Measurements from ENCODE around the gene USP3.

Gene USP3, protein sequence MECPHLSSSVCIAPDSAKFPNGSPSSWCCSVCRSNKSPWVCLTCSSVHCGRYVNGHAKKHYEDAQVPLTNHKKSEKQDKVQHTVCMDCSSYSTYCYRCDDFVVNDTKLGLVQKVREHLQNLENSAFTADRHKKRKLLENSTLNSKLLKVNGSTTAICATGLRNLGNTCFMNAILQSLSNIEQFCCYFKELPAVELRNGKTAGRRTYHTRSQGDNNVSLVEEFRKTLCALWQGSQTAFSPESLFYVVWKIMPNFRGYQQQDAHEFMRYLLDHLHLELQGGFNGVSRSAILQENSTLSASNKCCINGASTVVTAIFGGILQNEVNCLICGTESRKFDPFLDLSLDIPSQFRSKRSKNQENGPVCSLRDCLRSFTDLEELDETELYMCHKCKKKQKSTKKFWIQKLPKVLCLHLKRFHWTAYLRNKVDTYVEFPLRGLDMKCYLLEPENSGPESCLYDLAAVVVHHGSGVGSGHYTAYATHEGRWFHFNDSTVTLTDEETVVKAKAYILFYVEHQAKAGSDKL

DNA sequence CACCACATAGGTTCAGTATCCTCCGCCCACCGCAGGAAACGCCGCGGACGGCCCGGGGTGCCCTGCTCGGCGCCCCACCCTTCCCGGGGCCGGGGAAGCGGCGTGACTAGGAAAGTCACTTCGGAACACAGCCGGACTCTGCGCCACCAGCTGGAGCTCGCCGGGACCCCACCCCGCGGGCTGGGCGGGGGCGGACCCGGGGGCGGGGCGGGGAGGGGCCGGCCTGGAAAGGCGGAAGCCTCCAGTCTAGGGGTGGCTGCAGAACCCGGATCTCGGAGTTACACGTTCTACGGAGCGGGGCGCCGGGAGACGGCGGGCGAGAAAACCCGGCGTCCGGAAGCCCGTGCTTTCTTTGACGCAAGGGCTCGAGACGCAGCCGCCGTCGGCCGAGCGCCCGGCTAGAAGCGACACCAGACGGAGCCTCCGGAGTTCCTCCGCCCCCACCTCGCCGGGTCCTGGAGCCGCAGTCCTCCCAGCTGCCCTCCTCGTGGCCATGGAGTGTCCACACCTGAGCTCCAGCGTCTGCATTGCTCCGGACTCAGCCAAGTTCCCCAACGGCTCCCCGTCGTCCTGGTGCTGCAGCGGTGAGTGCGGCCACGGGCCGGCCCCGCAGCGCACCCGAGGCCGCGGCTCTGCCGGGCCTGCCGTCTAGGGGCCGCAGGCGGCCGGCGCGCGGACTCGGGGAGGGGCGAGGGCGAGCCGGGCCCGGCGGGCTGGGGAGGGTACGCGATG lies at the start of gene USP3:
Gene USP3, plus strand, starts transcription at position 347 of the 732 bp plus-strand sequence. Its CDS starts 147 bp downstream, at position 494.
- peak; percentile 92 for DNase-seq

DNA sequence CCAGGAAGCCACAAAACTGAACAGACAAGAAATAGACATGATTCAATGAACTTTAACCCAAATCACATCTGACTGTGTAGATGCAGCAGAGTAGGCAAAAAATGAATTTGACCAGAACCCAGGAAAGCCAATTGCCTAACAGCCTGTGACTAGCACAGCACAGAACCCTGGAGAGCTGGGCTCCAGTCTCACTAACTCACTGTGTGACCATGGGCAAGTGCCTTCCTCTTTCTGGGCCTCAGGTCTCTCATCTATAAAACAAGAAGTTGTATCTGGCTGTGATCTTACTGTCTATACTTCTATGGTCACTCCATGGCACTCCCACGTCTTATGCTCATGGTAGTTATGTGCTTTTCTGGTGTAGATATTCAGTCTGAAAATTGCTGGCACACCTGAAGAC lies 48.1 kb upstream of the USP3 start:
- no peak for DNase-seq

DNA sequence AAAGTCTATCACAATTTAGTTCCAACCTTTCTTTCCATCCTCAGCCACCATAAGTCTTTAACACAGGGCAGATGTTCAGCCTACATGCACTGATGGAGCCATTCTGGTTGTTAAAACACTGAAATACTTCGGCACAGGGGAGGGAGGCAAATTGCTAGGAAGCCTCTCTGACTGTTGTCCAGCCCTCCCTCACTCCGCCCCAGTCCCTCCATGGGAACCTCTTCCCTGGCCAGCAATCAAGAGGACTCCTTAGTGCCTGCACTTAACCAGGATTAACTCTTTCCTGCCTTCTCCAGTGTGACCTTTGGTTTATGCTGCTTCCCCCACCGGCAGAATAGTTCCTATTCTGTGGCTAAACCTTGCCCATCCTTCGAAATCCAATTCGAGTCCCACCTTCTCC lies 47.0 kb upstream of the USP3 start:
- no peak for DNase-seq

DNA sequence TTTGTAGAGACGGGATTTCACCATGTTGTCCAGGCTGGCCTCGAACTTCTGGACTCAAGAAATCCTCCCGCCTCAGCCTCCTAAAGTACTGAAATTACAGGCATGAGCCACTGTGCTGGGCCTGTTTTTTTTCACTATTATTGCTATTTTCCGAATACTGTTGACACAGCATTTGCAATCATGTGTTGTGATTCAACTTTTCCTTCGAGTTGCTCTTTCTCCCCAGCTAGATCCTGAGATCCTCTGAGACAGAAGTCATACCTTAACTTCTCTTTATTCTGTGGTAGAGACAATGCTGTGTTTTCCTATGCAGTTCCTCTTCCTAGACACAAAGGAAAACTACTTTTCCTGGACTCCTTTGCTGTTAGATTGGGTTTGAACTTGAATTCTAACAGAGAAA lies 46.4 kb upstream of the USP3 start:
- DNase-seq: no peak

DNA sequence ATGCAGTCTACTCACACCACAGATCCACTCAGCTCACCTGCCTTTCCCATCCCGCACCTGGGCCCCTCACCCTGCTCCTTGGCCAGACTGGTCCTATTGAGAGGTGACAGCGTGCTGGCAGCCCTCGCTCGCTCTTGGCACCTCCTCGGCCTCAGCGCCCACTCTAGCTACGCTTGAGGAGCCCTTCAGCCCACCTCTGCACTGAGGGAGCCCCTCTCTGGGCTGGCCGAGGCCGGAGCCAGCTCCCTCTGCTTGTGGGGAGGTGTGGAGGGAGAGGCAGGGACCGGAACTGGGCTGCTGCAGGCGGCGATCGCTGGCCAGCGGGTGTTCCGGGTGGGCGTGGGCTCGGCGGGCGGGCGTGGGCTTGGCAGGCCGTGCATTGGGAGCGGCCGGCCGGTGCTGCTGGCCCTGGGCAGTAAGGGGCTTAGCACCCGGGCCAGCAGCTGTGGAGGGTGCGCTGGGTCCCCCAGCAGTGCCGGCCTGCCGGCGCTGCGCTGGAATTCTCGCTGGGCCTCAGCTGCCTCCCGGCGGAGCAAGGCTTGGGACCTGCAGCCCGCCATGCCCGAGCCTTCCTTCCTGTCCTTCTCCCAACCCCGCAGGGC lies 45.5 kb upstream of the USP3 start:
- DNase-seq: no peak

DNA sequence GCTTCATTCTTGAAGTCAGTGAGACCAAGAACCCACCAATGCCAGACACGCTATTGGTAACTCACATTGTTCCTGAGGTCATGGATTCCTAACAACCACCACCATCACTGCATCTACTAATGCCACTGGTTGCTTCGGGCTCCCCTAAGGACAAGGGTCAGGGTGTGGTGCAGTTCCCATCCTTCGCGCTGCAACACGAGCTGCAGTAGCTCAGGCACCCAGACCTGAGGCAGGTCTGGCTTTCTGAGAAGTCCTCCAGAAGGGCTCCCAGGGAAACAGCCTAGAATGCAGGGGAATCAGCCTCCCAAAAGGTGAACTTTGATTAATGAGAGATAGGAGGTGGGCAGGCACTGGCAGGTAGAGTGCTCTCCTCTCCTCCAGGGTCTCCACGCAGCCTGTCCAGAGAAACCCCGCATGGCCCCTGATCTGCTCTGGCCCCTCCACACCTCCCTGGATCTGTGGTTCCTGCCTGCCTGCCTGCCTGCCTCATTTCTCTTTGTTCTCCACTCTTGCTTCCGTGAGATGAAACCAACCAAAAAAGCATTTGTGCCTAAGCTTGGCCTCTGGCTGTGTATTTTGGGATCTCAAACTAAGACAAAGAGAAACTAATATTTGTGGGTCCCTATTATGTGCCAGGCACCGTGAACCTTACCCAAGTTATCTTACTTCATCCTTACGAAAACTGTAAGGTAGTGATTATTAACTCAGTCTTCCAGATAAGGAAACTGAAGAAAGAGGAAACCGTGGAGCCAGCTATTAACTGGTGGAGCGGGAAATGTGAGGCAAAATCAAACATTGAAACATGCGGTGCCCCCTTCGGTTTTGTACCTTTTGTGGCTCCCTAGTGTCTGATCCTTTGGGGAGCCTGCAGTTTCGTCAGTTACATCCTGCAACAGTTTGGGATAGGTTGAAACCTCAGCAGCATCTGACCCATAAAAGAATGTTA lies 43.9 kb upstream of the USP3 start:
- DNase-seq: no peak

DNA sequence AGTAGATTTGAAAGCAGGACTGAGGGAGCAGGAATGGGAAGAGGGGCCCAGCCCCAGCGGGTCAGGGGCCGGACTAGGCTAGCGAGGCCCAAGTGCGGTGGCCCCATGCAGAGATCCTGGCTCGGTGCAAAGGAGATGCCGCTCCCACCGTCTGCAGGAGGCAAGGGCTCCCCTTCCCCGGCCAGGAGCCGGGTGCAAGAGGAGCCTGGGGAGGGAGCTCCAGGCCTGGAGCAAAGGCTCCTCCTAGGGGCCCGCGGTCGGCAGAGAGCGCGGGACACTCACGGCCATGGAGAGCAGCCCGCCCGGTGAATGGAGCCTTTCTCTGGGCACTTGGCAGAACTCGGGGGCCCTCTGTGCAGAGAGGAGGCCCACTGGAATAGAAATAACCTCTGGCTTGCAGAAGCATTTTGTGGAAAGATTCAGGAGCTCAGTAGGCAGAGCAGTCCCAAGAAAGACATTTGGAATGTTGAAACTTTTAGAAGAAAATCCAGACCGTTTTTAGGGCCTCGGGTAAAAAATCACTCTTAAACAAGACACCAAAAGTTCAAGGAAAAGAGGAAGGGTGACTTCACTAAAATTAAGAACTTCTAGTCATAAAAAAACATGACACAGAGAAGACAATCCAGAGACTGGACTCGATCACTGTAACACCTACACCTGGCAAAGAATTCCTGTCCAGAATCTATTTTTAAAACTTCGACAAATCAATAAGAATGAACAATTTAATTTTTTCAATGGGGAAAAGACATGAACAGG lies 43.0 kb upstream of the USP3 start:
- peak; percentile 72 for DNase-seq

DNA sequence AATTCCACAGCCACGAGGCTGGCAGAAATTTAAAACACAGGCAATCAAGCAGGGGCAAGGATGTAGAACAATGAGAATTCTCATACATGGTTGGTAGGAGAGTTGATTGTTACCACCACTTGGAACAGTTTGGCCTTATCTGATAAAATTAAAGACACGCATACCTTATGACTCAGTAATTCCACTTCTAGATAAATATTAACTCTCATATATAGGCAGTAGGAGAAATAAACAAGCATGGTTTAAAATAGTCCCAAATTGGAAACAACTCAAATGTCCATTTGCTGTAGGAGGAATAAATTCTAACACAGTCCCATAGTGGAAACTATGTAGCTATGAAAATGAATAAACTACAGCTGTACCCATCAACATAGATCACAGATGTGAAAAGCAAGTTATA lies 42.3 kb upstream of the USP3 start:
- no peak for DNase-seq

DNA sequence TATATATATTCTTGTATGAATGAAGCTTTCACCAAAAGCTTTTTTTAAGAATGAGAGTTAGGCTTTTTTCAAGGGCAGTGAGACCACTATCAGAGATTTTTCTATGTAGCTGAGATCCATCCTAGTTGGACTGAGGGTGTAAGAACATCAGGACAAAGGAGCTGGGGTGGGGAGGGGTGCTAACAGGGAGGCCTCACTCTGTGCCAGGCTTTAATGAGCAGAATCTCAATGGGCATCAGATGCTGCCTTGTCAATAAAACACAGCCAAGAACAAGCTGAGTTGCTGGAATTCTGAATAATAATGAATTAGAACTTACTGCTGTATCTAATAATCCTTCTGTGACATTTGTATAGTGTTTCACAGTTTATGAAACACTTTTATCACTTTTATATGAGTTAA lies 41.4 kb upstream of the USP3 start:
- no peak for DNase-seq

DNA sequence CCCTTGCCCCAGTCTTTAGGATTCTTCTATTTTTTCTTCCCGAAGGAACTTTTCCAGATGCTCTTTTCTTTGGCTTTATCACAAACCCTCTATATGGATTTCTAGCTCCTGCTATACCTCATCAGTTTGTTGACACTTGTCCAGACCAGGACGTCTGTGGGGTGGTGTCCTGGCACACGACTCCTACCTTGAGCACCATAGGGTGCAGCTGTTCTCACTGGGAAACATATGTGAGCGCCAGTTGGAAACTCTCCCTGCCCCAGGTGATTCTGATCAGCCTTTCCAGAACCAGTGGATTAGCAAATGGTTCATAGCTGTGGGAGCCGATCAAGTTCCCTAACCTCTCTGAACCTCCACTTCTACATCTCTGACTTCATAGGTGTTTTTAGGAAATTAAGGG lies 40.6 kb upstream of the USP3 start:
- DNase-seq: no peak

DNA sequence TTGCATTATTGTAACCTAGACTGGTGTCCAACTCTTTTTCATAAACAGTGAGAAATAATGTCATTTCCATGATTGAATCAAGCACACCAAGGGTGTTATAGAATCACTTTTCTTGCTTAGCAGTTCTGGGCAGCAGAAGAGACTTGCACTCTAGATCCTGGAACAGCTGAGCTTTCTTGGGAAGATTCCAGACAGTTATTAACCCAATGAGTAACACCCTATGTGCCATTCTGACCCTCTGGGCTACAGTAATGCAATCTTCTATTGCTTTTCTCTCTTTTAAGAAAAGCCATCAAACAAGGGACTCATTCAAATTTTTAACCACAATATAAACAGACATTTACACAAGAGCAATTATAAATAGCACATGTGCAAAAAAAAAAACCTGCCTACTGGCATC lies 39.3 kb upstream of the USP3 start:
- no peak for DNase-seq

DNA sequence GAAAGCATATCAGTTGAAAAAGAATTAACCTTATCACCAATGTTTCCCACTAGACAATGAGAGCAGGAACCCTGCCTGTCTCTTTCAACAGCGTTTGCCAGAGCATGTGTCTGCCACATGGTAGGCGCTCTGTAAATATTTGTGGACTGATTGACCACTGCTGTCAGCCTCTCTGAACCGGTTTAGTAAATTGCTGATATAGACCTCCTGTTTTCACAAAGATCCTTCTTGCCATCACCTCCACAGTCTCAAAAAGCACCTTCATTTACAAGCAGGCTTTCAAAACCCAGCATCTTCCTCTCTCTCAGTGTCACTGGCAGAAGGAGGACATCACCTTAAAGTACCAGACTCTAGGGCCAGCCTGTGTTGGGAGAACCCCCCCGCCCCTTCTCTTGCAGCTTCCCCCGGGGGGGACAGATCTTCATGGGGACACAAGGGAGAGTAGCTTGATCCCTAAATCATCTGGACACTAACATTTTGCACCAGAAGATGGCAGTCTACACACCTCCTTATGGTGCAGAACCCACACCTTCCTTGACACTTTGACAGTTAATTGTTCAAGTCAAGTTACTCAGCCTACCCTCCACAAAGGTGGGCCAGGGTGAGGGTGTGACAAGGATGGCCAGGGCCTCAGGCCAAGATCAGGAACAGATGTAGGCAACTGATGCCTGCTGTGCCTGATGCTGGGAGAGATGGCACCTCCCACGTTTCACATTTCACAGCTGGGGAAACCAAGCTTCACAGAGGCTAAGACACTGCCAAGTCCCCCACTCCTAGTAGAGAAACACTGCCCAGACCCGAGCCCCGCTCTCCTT lies 37.8 kb upstream of the USP3 start:
- DNase-seq: peak; percentile 59

DNA sequence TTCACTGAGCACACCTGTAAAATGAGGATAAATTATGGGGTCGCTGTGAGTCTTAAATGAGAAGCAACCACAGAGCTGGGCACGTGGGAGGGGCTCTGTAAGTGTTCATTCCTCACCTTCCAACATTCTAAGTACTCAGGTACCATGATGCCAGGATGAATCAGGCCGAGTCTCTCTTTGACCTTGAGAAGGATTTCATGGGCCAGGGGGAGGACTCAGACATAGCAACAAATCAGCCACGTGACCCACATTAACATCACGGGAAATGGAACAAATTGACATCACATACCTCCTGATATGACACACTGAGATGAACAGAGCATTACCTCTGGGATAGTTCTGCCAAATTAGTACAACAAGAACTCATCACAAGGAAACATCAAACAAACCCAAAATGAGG lies 35.2 kb upstream of the USP3 start:
- DNase-seq: no peak

DNA sequence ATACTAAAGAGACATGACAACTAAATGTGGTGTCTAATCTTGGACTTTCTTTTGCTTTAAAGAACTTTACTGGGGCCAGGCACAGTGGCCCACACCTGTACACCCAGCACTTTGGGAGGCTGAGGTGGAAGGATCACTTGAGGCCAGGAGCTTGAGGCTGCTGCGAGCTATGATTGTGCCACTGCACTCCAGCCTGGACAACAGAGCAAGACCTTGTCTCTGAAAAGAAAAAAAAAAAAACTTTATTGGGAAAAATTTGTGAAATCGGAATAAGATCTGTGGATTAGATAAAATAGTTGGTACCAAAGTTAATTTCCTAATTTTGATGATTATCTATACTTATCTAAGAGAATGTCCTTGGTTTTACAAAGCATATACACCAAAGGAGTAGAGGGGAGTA lies 34.4 kb upstream of the USP3 start:
- no peak for DNase-seq

DNA sequence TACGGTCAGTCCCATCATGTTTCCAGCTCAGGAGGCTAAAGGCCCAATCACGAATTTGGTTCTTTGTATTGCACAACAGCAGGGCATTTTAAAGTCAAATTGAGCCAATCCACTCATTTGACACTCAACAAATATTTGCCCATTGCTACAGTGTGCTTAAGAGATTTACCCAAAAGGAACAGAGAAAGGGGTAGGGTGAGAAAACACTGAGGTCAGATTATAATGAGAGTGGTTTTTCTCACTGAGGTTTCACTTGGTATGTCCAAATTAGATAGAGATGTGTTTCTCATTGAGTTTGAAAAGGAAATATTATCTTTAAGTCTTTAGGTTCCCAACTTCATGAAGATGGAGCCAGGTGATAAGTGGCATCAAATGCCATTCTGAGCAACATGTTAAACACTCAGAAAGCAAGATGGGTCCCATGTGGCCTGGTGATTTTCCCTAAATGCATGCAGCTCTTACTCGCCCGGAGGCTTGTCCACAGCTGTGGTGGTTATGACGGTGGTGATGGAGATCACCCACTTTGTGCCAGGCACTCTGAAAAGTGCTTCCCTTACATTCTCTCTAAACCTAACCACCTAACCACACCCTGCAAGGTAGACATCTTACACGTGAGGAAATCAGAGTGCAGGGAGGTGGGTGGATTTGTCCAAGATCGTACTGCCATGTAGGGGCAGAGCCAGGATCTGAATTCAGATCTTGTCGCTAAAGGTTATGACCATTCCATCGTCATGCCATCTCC lies 31.2 kb upstream of the USP3 start:
- DNase-seq: no peak

DNA sequence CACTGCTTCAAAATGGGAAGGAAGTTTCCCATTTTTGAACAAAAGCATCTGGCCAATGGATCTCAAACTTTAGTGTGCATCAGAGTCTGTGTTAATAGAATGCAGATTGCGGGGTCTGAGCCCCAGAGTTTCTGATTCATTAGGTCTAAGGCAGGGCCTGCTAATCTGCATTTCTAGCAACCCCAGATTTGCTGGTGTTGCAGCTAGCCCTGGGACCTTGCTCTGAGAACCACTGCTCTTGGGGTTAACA lies 30.7 kb upstream of the USP3 start:
- DNase-seq: no peak

DNA sequence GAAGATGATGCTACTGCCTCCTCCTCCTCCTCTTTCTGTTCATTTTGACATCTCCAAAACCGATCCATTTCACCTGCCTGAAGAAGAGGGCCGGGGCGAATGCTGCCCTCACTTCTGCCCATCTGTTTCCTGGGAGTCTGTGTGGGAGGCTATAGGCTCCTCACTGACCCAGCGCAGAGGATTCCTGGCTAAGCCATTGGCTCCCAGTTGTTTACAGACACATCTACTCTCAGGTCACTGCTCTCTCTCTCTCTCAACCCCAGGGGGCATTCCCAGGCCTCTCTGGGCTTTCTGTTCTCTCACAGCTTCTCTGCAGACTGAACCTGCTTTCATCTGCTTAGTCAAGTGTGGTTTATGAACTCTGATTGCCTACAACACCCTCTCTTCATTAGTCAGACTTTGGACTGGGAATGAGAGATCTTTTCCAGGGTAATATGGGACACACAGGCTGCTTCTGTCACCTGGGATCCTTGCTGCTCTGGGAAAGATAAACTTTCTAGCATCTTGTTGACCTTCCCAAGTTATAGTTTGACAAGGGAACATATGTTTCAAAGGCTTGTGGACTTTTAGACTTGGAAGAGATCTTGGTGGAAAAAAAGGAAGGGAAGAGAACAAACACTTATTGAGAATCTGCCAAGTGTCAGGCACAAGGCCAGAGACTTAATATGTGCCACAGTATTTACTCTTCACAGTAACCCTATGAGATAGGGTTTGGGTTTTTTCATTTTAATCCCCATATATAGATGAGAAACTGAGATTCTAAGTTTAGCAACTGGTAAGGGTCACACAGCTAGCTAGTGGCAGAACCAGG lies 30.2 kb upstream of the USP3 start:
- no peak for DNase-seq

DNA sequence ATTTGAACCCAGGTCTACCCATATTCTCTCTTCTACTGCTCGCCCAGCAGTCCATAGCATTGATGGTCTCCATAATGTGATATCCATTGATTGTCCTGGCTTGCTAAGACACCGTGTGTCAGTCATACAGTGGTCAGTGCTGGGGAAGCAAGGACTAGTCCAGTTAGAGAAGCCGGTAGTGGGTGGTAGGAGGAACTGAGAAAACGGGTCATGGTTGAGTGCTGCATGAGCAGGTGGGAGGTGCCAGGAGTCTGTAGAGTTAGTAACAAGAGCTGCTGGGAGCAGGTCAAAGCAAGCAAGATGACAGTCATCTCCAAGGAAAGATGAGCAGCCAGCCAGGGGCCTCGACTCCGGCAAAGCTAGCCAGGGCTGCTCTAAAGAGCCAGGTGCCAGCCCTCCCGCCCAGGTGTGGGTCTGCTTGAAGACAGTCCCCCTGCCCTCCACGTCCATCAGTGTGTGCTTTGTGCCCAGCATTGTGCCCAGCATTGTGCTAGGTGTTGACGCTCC lies 29.5 kb upstream of the USP3 start:
- no peak for DNase-seq

DNA sequence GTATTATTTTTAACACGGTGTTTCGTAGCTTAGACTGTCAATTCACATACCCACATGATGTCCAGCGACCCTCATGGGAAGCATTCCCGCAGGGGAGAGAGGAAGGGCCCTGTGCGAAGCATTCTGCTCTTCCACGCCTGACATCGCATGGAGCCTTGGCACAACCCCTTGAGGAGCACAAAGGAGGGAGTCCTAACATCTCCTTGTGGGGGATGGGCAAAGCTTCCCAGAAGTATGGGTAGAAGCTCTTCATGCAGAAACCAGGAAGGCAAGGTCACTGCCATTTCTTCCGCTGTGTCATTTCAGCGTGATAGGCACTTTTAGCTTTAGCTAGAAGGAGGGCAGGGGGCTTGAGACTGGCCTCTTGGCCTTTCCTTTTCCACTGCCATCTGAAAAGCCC lies 28.7 kb upstream of the USP3 start:
- no peak for DNase-seq
